Astrocyte (in vitro differentiated cells and primary cell): ENCODE results near the gene SGCD.

Source experiments
- EZH2 ChIP-seq: IDR thresholded peaks from 2 replicates; pipeline ENCODE4 v1.6.1; 2012; ENCODE audit warnings: mild to moderate bottlenecking, low read length, inconsistent platforms; ENCODE audit not compliant: insufficient read depth
- TF ChIP-seq, protein P1 (sequence below): IDR thresholded peaks from 2 replicates; pipeline ENCODE4 v1.5.1; 2011; ENCODE audit warnings: low read depth, mild to moderate bottlenecking, inconsistent platforms, low read length, moderate library complexity; ENCODE audit not compliant: insufficient read depth

DNA sequence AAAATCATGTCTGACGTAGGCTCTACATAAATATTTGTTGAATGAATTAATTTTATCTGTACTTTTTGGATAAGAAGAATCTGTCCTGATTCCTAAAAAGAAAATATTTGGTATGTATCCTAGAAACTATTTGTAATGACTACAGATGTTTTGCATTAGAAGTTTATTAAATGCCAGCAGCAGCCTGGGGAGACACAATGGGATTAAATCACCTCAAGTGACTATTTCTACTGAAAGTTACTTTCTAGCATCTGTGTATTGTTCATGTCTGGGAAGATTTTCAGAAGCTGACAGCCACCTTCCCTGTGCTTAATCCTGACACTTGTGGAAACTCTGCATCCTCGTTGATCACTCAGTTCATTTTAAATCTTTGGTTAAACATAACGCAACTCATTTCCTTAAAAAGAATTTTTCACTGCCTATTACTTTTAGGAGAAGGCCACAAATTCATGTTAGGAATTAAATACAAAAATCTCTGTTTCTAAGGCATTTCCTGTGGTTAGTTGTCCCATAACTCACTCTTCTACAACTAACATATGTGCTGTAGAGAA, 313.8 kb downstream of the SGCD start:
- TF ChIP-seq, protein P1, sequence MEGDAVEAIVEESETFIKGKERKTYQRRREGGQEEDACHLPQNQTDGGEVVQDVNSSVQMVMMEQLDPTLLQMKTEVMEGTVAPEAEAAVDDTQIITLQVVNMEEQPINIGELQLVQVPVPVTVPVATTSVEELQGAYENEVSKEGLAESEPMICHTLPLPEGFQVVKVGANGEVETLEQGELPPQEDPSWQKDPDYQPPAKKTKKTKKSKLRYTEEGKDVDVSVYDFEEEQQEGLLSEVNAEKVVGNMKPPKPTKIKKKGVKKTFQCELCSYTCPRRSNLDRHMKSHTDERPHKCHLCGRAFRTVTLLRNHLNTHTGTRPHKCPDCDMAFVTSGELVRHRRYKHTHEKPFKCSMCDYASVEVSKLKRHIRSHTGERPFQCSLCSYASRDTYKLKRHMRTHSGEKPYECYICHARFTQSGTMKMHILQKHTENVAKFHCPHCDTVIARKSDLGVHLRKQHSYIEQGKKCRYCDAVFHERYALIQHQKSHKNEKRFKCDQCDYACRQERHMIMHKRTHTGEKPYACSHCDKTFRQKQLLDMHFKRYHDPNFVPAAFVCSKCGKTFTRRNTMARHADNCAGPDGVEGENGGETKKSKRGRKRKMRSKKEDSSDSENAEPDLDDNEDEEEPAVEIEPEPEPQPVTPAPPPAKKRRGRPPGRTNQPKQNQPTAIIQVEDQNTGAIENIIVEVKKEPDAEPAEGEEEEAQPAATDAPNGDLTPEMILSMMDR: no peak
- TF ChIP-seq EZH2: no peak
